Measurements from ENCODE around the gene PLVAP.

Gene PLVAP

DNA sequence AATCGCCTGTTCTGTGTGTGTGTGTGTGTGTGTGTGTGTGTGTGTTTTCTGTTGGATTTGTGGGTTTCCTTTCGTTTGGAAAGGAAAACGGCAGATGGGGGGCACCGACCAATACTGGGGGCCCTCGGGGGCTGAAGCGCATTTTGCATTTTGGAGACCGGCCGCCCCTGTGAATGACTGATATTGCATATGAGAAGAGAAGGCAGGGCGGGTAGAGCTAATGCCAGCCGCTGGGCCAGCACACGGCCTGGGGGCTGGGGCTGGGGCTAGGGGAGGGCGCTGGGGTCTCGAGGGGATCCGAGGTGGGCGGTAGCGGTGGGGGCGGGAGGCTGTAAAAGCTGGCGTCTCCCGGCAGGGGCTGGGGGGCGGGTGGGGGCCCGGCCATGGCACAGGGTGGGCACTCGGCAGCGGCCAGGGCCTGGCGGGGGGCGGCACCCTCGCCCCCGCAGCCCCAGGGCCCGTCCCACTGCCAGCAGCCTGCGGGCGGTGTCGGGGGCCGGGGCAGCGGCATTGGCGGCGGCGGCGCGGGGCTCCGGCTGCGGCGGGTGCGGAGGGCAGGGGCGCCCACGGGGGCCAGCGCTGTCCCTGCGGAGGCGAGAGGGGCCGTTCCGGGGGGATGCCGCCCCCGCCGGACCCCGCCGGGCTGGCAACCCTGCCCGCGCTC, 53.7 kb downstream of the PLVAP start:
- no peak for DNase-seq (ENCODE audit: low read depth)

DNA sequence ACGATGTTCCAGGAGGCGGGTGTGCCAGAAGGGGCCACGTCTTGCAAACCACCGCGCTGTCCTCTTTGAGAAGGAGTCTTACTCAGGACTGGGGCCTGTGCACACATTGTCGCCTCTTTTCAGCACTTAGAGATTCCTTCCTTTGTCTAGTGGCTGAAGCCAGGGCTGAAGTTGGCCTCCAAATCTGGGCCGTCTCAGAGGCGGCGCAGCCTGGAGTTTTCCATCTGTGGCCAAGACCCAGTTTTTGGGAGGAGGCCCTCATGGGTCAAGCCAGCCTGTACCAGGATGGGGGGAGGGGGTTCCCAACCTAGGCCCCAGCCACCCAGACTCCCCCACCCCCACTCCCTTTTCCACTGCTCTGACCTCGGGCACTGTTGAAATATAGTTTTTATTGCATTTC, 54.3 kb downstream of the PLVAP start:
- no peak for DNase-seq (ENCODE audit: low read depth)

DNA sequence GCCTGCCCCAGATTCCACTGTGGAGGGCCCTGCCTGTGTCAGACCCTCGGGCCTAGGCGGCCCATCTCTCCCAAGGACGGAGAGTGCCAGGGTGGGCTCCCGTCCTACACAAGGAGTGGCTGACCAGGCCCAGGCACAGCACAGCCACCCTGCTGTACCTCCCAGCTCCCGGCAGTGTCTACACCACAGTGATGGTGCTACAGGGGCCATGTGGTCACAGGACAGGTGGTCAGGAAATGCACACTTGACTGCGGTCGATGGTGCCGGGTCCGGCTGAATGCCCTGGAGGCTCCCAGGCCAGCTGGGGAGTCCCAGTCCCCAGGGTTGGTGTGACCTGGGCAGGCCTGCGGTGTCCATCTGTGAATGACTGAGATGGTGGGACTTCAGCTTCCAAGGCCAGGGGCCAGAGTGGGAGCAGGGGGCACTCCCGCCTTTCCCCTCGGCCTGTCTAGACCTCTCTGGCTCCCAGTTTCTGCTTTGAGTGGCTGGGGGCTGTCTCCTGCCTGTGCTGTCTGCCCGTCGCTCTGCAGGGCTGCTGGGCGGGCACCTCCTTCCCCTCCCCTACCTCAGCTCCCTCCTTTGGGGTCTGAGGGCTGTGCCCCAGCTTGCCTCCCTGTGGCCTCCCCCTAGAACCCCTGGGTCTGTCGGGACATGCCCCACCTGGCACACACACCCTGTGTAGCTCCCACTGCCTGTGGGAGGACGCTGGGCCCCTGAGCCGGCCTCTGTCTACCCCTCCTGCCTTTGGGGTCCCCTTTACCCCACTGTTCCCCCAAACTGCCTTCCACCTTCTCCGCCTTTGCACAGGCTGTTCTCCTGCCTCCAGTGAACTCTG, 55.3 kb downstream of the PLVAP start:
- no peak for DNase-seq (ENCODE audit: low read depth)

DNA sequence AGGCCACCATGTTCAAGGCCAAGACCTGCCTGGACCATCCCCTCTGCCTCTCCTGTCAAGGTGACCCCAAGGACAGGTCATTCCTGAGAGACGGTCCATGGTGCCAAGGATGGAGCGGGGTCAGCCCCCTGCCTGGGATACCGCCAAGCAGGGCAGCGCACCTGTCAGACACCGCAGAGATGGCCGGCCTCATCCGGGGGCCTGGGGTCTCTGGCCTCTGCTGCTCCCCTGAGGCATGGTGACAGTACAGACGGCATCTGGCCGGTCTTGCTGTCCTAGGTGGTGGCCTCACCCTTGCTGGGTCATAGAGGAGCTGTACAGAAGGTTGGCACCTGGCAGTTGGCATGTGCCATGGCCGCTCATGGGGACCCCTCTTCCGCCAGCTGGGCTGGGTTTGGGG, 56.7 kb downstream of the PLVAP start:
- no peak for DNase-seq (ENCODE audit: low read depth)

DNA sequence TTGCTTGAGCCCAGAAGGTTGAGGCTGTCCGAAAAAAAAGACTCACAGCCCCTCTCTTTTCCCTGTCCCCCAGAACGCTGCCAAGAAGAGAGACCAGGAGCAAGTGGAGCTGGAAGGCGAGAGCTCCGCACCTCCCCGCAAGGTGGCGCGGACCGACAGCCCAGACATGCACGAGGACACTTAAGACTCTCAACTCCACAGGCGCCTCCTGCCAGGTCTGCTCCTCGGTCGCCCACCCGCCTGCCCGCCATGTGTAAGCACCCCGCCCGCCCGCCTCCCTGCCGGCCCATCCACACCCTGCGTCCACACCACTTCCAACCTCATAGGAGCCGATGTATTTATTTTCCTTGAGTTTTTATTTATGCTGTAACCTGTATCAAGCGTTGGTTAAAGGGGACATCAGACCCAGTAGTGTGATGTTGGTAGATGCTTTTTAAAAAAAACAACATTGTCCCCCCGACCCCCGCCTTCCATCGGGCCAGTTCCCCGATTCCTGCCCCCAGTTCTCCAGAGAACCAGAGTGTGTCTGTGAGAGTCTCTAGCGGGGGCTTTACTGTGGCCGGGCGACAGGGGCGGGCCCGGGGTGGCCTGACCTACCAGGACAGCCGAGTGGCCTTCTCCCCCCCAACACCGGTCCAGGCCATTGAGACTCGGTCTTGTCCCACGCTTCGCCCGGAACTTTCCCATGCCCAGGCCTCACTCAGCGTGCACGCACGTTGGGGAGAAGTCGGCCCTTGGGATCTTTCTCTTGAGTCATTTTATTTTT, 57.5 kb downstream of the PLVAP start:
- DNase-seq (ENCODE audit: low read depth), result no peak

DNA sequence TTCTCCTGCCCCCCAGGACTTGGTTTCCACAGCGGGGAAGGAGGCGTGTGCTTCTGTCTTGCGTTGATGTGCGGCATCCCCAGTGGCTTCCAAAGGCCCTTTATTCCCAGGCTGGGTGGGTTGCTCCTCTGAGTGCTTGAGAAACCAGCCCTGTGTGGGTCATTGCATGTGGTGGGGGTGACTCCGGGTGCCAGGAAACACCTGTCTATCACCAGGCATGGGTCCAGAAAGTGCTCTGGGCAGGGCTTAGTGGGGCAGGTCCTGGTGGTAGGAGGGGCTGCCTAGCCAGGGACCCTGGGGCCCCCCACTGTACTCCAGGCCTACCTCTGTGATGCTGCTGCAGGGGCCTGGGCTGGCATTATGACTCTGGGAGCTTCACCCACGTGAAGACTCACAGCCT, 58.2 kb downstream of the PLVAP start:
- no peak for DNase-seq (ENCODE audit: low read depth)

DNA sequence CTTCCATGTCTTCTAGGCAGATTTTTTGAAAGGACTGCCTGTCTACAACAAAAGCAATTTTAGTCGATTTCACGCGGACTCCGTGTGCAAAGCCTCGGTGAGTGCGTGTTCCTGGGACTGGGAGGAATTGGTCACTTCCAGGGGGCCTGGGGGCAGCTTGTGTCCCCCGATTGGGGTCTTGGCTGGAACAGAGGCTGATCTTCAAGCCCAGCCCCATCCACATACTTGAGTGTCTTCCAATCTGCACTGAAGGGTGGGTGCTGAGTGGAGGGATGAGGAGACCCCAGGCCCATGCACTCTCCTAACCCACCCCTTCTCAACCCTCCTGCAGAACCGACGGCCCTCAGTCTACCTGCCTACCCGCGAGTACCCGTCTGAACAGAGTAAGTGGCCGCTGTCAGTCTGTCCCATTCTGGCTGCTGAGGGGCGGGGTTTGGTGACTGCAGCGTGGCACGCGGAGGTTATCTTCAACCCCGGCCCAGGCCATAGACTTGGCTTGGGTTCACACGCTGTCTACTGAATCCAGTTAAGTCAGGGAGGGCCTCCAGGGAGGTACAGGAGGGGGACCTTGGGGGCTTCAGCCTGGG, 63.0 kb downstream of the PLVAP start:
- no peak for DNase-seq (ENCODE audit: low read depth)

DNA sequence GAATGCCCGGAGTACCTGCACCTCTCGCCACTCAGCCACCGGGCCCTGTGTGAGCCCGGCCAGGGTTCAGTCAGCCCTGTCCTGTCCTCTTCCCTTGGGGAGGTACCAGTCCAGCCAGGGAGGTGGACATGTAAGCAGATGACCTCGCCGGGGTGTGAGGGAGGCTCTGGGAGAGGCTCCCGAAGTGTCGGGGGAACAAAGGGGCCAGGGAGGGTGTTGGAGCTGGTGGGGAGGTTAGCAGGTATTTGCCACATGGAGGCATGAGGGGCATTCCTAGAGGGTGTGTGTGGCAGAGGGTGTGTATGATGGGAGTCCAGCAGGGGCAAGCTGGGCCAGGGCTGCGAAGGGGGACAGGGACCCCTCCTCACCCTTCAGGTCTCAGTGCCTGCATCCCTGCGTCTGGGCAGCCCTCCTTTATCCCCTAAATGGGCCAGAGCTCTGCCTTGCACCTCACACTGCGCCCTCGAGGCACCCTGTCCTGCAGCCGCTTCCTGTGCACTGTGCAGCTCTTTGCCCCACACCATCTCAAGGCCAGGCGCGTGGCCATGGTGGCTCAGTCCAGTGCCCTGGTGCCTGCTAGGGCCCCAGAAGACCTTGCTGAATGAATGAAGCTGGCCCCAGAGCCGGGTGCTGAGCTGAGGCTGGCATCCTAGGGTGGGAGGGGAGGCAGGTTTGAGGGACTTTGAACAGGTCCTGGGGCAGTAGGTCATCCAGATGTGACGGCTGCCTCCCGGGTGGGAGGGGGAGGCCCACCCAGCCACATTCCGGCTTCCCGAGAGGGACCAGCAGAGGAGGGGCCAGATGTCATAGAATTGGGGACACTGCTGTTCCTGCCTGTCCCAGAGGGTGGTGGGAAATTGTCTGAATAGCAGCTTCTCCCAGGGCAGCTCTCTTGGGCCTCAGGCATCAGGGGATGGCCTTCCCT, 64.7 kb downstream of the PLVAP start:
- DNase-seq (ENCODE audit: low read depth), result no peak

DNA sequence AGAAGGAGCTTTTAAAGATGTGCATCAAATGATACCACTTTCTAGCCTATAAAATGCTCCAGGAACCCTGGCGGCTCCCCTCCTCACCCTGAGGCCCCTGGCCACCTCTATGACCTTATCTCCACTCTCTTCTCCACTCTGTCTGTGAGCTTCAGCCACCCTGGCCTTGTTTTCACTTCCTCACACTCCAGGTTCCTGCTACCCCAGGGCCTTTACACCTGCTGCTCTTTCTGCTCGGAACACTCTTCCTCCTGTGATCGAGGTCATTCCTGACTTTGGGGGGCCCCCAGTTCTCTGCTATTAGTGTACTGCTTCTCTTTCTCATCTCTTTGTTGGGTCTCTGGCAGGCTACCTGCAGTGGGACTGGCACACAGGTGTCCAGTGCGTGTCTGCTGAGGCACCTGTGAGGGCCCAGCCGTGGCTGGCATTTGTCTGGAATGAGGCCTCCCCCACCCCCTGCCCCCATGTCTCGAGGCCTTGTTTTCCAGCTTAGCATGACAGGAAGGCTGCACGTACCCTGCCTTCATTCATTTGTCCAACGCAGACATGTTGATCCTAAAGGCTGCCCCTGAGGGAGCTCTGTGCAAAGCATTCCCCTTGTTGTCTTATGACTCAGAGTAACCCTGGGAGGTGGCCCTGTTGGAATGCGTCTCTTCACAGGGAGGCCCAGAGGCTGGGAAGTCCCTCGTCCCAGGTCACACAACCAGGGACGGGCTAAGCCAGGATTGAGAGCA, 65.5 kb downstream of the PLVAP start:
- no peak for DNase-seq (ENCODE audit: low read depth)

DNA sequence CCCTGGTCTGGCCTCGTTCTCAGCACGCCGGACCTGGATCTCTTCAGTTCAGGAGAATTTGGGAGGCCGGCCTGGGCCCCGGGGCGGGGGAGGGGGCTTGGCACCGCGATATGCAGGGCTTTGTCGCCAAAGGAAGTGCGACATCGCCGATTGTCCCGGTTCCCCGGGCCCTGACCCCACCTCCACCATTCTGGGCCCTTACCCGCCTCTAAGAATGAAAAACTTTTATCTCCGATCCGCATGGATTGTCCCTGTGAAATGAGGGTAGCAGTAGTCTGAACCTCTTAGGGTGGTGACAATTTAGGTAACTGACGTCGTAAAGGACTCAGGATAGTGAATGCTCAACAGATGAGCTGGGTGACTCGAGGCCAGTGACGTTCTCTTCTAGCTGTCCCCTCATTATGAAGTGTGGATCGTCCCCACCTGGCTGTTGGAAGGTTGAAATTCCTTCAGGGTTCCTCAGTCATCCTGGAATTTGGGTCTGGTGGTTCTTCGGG, 67.1 kb downstream of the PLVAP start:
- no peak for DNase-seq (ENCODE audit: low read depth)

DNA sequence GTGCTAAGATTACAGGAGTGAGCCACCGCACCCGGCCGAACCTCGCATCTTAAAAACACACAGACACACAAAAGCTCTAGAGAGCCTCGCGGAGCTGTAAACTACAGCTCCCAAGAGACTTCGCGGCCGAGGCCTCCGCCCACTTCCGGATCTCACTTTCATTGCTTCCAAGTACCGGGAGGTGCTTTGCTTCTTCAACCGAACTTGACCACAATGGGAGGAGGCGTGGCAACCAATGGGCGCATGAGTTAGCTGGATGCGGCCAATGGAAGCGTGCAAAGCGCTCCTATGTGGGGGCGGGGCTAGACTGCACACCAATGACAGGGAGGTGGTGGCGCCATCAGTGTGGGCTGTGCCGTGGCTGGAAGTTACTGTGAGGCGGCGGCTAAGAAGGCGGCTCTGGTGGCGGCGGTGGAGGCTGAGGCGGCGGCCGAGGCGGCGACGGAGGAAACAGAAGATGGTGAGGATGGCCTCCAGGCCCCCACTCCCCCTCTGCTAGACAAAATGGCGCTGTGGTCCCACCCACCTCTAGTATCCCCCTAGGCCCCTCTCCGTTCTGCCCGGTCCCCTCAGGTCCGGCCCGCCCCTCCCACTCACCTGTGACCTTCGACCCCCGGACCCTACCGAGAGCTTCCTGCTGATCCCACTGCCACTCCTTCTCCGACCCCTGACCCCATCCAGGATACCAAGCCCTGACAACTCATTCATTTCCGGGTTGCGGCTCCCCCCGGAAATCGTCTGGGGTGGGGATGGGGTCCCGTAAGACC, 67.8 kb downstream of the PLVAP start, which contains the start of gene DDA1:
TSS of gene DDA1 (plus strand) at position 366 of the 767 bp plus-strand sequence. CDS start at position 458, 92 bp downstream.
- peak; percentile 99 for DNase-seq (ENCODE audit: low read depth)

DNA sequence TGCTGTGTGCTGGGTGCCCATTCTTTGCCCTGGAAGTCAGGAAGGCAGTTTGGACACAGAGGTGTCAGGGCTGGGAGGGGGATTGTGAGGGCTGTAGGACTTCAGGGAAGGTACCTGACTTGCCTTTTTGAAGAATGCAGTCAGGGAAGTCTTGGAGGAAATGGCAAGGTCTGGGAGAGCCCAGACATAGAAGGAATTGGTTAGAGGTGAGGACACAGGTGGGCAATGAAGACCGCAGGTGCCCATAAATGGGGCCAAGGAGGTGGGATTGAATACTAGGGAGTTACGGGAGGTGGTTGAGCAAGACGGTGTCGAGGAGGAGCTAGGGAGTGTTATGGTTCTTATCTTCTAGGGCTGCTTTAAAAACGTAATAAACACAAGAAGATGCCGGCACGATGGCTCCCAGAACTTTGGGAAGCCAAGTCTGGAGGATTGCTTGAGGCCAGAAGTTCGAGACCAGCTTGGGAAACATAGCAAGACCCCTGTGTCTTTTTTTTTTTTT, 69.2 kb downstream of the PLVAP start:
- DNase-seq (ENCODE audit: low read depth), result no peak

DNA sequence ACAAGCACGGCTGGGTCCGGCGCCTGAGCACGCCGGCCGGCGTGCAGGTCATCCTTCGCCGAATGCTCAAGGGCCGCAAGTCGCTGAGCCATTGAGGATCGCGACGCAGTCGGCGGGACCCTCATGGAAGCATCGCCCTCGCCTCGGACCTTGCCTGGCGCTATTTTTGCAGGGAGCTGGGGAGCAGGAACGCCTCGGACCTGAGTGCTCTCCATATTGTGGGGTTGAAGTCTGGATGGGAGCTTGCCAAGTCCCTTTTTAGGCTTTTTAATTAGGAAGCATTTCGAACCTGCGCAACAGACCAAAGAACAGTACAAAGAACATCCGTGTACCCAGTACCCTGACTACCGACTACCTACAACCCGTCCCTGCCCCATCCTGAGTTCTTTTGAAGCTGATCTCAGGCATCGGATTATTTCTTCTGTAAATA, 70.8 kb downstream of the PLVAP start:
- no peak for DNase-seq (ENCODE audit: low read depth)

DNA sequence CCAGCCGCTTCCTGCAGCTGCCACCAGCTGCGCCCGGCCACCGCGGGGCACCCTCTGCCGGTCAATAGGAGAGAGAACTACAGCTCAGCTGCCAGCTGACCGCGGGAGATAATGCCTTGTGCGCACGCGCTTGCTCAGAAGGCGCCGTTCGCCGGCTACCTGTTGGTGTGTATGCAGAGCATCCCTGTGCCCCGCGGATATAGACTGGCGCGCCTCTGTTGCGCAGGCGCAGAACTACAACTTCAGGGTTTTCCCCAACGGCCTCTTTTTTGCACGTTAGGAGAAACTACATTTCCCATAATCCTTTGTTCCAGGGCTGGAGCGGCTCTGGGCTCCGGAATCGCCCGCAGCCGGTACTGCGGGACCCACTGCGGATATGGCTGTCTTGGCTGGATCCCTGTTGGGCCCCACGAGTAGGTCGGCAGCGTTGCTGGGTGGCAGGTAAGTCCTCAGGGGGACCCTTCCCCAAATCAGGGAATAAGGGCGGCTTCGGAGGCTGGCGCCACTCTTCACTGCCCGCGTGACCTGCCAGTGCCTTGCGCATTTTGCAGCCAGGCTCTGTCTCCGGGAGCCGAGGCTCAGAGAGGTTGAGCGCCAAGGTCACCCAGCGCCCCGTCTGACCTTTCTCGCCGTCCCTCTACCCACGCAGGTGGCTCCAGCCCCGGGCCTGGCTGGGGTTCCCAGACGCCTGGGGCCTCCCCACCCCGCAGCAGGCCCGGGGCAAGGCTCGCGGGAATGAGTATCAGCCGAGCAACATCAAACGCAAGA, 71.4 kb downstream of the PLVAP start, which contains the start of gene MRPL34:
TSS of gene MRPL34 (plus strand) at position 356 of the 768 bp plus-strand sequence. CDS start at position 377, 21 bp downstream.
- peak; percentile 90 for DNase-seq (ENCODE audit: low read depth)

DNA sequence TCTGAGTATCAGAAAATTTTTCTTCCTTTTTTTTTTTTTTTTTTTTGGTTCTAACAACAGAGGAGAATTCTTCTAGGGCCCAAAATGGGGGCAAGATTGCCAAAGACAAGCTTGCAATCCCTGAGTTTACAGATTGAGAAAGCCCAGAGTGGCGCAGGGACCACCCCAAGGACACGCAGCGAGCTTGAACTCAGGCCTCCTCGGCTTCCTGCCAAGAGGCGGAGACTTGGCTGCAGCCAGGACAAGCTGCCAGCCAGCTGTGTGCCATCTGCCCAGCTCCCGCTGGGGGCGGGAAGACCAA, 72.0 kb downstream of the PLVAP start:
- no peak for DNase-seq (ENCODE audit: low read depth)

DNA sequence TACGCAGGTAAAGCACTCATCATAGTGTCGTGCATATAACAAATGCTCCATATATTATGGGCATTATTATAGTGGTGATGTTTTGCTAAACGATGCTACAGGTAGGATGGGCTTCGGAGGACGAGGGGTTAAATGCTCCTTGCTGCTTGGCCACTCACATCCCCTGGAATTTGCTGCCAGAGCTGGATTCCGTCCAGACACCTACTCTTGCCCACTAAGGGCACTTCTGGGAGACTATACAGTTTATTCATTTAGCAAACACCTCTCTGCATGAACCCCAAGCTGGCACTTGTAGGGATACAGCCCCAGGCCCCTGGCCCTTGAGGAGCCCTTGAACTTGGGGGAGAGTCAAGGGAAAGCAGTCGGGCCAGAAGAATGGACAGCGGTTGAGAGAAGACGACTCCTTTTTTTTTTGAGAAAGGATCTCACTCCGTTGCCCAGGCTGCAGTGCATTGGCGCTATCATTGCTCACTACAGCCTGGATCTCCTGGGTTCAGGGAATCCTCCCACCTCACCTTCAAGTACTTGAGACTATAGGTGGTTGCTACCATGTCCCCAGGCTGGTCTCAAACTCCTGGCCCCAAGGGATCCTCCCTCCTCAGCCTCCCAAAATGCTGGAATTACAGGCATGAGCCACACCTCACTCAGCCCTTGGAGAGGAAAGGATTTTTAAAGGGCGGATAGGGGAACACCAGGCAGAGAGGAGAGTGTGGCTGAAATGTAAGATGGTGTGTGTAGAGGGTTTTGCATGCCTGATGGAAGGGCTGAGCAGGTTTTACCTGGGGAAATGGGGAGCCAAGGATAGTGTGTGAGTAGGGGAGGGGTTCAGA, 72.5 kb downstream of the PLVAP start:
- DNase-seq (ENCODE audit: low read depth), result no peak

DNA sequence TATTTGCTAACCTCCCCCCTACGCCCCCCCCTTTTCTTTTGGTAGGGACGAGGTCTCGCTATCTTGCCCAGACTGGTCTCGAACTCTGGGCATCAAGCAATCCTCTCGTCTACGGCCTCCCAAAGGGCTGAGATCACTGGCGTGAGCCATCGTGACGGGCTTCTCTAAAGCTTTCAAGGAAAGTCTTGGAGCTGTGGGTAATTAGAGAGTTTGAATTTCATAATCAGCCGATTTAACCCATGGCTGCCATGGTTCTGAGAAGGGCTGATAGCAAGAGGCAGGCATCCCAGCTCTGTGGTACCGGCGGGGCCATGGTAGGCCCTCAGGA, 73.2 kb downstream of the PLVAP start:
- no peak for DNase-seq (ENCODE audit: low read depth)

All from T follicular helper cell (primary cell).